HEK293 (cell line): ENCODE measurements around the gene ZNF322.

Source experiments
- CTCF ChIA-PET: fragments of 350-600 bp; formaldehyde crosslinking; extraction: SDS; loops from one replicate; lab custom pipeline; 2021; ENCODE audit warnings: antibody characterized with exemption; lab: Yijun Ruan, JAX
- POLR2A ChIA-PET: fragments of 300-600 bp; formaldehyde crosslinking; extraction: SDS; loops from one replicate; lab custom pipeline; 2020; ENCODE audit warnings: antibody characterized with exemption, inconsistent platforms; lab: Yijun Ruan, JAX
- H3K27ac ChIP-seq: fragments of 200-500 bp; sonication (Bioruptor generic); 2 replicates; pipeline ENCODE4 v1.5.1; 2014; ENCODE audit warnings: low read depth, low read length, control low read depth, inconsistent platforms; ENCODE audit errors: extremely low read depth
- H3K36me3 ChIP-seq, 2 experiments: fragments of 200-500 bp in 1 of 2; sonication (Bioruptor generic) in 1 of 2; 1 replicate in 1 of 2; 2 replicates in 1 of 2; pipeline ENCODE4 v1.5.1; 2014 to 2017; ENCODE audit warnings: inconsistent platforms in 2 of 2, low read length in 2 of 2; ENCODE audit not compliant: control insufficient read depth in 2 of 2, insufficient read depth in 1 of 2
- H3K4me1 ChIP-seq: fragments of 200-500 bp; sonication (Bioruptor generic); 2 replicates; pipeline ENCODE4 v1.5.1; 2014; ENCODE audit warnings: mild to moderate bottlenecking, low read length, inconsistent platforms; ENCODE audit not compliant: control insufficient read depth, insufficient read depth
- H3K4me3 ChIP-seq: 2 replicates; pipeline ENCODE4 v1.5.1; 2011; ENCODE audit warnings: low read depth, mild to moderate bottlenecking, control low read depth, low read length, moderate library complexity
- H3K9me3 ChIP-seq: fragments of 200-500 bp; sonication (Bioruptor generic); 2 replicates; pipeline ENCODE4 v1.5.1; 2014; ENCODE audit warnings: low read depth, low read length, inconsistent platforms; ENCODE audit not compliant: control insufficient read depth, insufficient read depth
- FEZF1 ChIP-seq: fragments of 450-650 bp; formaldehyde crosslinking; IDR thresholded peaks from 2 replicates; pipeline ENCODE4 v1.5.1; 2016; ENCODE audit warnings: missing biosample characterization, missing genetic modification characterization
- GLIS1 ChIP-seq: fragments of 450-650 bp; formaldehyde crosslinking; IDR thresholded peaks from 2 replicates; pipeline ENCODE4 v1.5.1; 2016; ENCODE audit warnings: missing biosample characterization, missing genetic modification characterization
- GLIS2 ChIP-seq: fragments of 450-650 bp; formaldehyde crosslinking; IDR thresholded peaks from 2 replicates; pipeline ENCODE4 v1.5.1; 2016; ENCODE audit warnings: missing biosample characterization, missing genetic modification characterization
- KLF8 ChIP-seq: fragments of 450-650 bp; formaldehyde crosslinking; IDR thresholded peaks from 2 replicates; pipeline ENCODE4 v1.5.1; 2016; ENCODE audit warnings: missing biosample characterization, missing genetic modification characterization
- SCRT2 ChIP-seq: fragments of 450-650 bp; formaldehyde crosslinking; IDR thresholded peaks from 2 replicates; pipeline ENCODE4 v1.5.1; 2016; ENCODE audit warnings: missing biosample characterization, missing genetic modification characterization
- ZBTB21 ChIP-seq: fragments of 450-650 bp; formaldehyde crosslinking; IDR thresholded peaks from 2 replicates; pipeline ENCODE4 v1.5.1; 2017; ENCODE audit warnings: missing biosample characterization, missing genetic modification characterization
- ZFP3 ChIP-seq: fragments of 450-650 bp; formaldehyde crosslinking; IDR thresholded peaks from 2 replicates; pipeline ENCODE4 v1.5.1; 2016; ENCODE audit warnings: low read depth, missing biosample characterization, missing genetic modification characterization
- ZFP37 ChIP-seq: fragments of 450-650 bp; formaldehyde crosslinking; IDR thresholded peaks from 2 replicates; pipeline ENCODE4 v1.5.1; 2016; ENCODE audit warnings: missing biosample characterization, missing genetic modification characterization
- ZIC2 ChIP-seq: fragments of 450-650 bp; formaldehyde crosslinking; IDR thresholded peaks from 2 replicates; pipeline ENCODE4 v1.5.1; 2016; ENCODE audit warnings: missing biosample characterization, missing genetic modification characterization
- ZNF140 ChIP-seq: fragments of 450-650 bp; formaldehyde crosslinking; IDR thresholded peaks from 2 replicates; pipeline ENCODE4 v1.5.1; 2016; ENCODE audit warnings: missing biosample characterization, missing genetic modification characterization
- ZNF302 ChIP-seq: fragments of 450-650 bp; formaldehyde crosslinking; IDR thresholded peaks from 2 replicates; pipeline ENCODE4 v1.5.1; 2016; ENCODE audit warnings: missing biosample characterization, missing genetic modification characterization, low read depth
- ZNF324 ChIP-seq: fragments of 450-650 bp; formaldehyde crosslinking; IDR thresholded peaks from 2 replicates; pipeline ENCODE4 v1.5.1; 2016; ENCODE audit warnings: missing biosample characterization, missing genetic modification characterization
- ZNF354C ChIP-seq: fragments of 450-650 bp; formaldehyde crosslinking; IDR thresholded peaks from 2 replicates; pipeline ENCODE4 v1.5.1; 2016; ENCODE audit warnings: missing biosample characterization, missing genetic modification characterization, low read depth, borderline replicate concordance
- ZNF394 ChIP-seq: fragments of 450-650 bp; formaldehyde crosslinking; IDR thresholded peaks from 2 replicates; pipeline ENCODE4 v1.5.1; 2016; ENCODE audit warnings: missing biosample characterization, missing genetic modification characterization, mild to moderate bottlenecking, moderate library complexity, borderline replicate concordance
- ZNF610 ChIP-seq: fragments of 450-650 bp; formaldehyde crosslinking; IDR thresholded peaks from 2 replicates; pipeline ENCODE4 v1.5.1; 2016; ENCODE audit warnings: missing biosample characterization, missing genetic modification characterization, borderline replicate concordance
- ZNF677 ChIP-seq: fragments of 450-650 bp; IDR thresholded peaks from 2 replicates; pipeline ENCODE4 v1.5.0; 2018; ENCODE audit warnings: missing biosample characterization, mild to moderate bottlenecking, missing genetic modification characterization, moderate library complexity
- ZNF777 ChIP-seq: fragments of 450-650 bp; formaldehyde crosslinking; IDR thresholded peaks from 2 replicates; pipeline ENCODE4 v1.5.1; 2017; ENCODE audit warnings: missing biosample characterization, missing genetic modification characterization, borderline replicate concordance
- ZNF785 ChIP-seq: fragments of 450-650 bp; formaldehyde crosslinking; IDR thresholded peaks from 2 replicates; pipeline ENCODE4 v1.5.1; 2016; ENCODE audit warnings: missing biosample characterization, missing genetic modification characterization
- ZNF791 ChIP-seq: fragments of 450-650 bp; formaldehyde crosslinking; IDR thresholded peaks from 2 replicates; pipeline ENCODE4 v1.5.1; 2016; ENCODE audit warnings: missing biosample characterization, missing genetic modification characterization
- ZNF792 ChIP-seq: fragments of 450-650 bp; formaldehyde crosslinking; IDR thresholded peaks from 2 replicates; pipeline ENCODE4 v1.5.1; 2016; ENCODE audit warnings: missing biosample characterization, missing genetic modification characterization
- TF ChIP-seq, protein P1 (sequence below): fragments of 450-650 bp; formaldehyde crosslinking; IDR thresholded peaks from 2 replicates; pipeline ENCODE4 v1.5.1; 2016; ENCODE audit warnings: missing biosample characterization, missing genetic modification characterization
- TF ChIP-seq, protein P2 (sequence below): fragments of 450-650 bp; formaldehyde crosslinking; IDR thresholded peaks from 2 replicates; pipeline ENCODE4 v1.5.1; 2016; ENCODE audit warnings: missing biosample characterization, missing genetic modification characterization, low read depth
- TF ChIP-seq, protein P3 (sequence below): fragments of 450-650 bp; IDR thresholded peaks from 2 replicates; pipeline ENCODE4 v1.5.1; 2018; ENCODE audit warnings: missing biosample characterization, missing genetic modification characterization
- TF ChIP-seq, protein P4 (sequence below): fragments of 450-650 bp; formaldehyde crosslinking; optimal IDR thresholded peaks from 2 replicates; pipeline ENCODE3; 2016; ENCODE audit warnings: missing biosample characterization, mild to moderate bottlenecking, missing genetic modification characterization

Gene ZNF322

DNA sequence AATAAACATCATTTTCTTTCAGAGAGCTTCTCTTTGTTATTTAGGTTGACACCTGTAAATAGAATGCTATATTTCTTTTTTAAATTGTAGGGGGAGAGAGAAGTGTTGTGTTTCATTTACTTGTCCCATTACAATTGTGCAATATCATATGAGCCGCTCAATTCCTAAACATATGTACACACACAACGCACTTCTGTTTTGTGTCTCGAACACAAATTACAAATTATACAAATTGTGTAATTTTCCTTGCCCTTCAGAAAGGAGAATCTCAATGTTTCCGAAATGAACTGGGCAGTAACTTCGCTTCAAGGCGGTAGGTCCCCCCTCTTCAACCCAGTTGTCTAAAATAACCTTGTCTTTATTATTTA lies 65.4 kb downstream of the ZNF322 start:
- Histone ChIP-seq H3K9me3 (no peaks in the 10 kb centered on the region), H3K4me3 (peak overlapping the region; percentile 7), H3K36me3 (peaks cover under 1 to 13% of the 10 kb centered on the region in 2 experiments; a peak in 1 of 3 replicates), H3K4me1 (peaks cover 4% of the 10 kb centered on the region; the same call in 1 of the 2 replicates), H3K27ac (no peak overlapping the region)
- TF ChIP-seq, protein P1, sequence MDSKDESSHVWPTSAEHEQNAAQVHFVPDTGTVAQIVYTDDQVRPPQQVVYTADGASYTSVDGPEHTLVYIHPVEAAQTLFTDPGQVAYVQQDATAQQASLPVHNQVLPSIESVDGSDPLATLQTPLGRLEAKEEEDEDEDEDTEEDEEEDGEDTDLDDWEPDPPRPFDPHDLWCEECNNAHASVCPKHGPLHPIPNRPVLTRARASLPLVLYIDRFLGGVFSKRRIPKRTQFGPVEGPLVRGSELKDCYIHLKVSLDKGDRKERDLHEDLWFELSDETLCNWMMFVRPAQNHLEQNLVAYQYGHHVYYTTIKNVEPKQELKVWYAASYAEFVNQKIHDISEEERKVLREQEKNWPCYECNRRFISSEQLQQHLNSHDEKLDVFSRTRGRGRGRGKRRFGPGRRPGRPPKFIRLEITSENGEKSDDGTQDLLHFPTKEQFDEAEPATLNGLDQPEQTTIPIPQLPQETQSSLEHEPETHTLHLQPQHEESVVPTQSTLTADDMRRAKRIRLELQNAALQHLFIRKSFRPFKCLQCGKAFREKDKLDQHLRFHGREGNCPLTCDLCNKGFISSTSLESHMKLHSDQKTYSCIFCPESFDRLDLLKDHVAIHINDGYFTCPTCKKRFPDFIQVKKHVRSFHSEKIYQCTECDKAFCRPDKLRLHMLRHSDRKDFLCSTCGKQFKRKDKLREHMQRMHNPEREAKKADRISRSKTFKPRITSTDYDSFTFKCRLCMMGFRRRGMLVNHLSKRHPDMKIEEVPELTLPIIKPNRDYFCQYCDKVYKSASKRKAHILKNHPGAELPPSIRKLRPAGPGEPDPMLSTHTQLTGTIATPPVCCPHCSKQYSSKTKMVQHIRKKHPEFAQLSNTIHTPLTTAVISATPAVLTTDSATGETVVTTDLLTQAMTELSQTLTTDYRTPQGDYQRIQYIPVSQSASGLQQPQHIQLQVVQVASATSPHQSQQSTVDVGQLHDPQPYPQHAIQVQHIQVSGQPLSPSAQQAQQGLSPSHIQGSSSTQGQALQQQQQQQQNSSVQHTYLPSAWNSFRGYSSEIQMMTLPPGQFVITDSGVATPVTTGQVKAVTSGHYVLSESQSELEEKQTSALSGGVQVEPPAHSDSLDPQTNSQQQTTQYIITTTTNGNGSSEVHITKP (tag by site-specific recombination), result no peak
- TF ChIP-seq GLIS2 (tag by site-specific recombination) (no peak), ZBTB21 (no peak), ZNF354C (tag by site-specific recombination) (no peak), FEZF1 (no peak), ZNF785 (tag by site-specific recombination) (no peak), ZNF791 (tag by site-specific recombination) (no peak), ZNF324 (tag by site-specific recombination) (no peak), ZNF677 (tag by site-specific recombination) (no peak)
- TF ChIP-seq, protein P2, sequence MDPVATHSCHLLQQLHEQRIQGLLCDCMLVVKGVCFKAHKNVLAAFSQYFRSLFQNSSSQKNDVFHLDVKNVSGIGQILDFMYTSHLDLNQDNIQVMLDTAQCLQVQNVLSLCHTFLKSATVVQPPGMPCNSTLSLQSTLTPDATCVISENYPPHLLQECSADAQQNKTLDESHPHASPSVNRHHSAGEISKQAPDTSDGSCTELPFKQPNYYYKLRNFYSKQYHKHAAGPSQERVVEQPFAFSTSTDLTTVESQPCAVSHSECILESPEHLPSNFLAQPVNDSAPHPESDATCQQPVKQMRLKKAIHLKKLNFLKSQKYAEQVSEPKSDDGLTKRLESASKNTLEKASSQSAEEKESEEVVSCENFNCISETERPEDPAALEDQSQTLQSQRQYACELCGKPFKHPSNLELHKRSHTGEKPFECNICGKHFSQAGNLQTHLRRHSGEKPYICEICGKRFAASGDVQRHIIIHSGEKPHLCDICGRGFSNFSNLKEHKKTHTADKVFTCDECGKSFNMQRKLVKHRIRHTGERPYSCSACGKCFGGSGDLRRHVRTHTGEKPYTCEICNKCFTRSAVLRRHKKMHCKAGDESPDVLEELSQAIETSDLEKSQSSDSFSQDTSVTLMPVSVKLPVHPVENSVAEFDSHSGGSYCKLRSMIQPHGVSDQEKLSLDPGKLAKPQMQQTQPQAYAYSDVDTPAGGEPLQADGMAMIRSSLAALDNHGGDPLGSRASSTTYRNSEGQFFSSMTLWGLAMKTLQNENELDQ, result no peak
- POLR2A ChIA-PET, result interaction anchor here (0.5 to 2.5 kb wide), 7 partner anchors 17 to 614 kb away, joined by 3 to 25 read pairs (median 5); a partner anchor contains a TSS
- CTCF ChIA-PET, result interaction anchor here (0.7 to 6.0 kb wide), 7 partner anchors 9 to 1159 kb away, joined by 3 to 152 read pairs (median 9); a partner anchor contains a TSS

DNA sequence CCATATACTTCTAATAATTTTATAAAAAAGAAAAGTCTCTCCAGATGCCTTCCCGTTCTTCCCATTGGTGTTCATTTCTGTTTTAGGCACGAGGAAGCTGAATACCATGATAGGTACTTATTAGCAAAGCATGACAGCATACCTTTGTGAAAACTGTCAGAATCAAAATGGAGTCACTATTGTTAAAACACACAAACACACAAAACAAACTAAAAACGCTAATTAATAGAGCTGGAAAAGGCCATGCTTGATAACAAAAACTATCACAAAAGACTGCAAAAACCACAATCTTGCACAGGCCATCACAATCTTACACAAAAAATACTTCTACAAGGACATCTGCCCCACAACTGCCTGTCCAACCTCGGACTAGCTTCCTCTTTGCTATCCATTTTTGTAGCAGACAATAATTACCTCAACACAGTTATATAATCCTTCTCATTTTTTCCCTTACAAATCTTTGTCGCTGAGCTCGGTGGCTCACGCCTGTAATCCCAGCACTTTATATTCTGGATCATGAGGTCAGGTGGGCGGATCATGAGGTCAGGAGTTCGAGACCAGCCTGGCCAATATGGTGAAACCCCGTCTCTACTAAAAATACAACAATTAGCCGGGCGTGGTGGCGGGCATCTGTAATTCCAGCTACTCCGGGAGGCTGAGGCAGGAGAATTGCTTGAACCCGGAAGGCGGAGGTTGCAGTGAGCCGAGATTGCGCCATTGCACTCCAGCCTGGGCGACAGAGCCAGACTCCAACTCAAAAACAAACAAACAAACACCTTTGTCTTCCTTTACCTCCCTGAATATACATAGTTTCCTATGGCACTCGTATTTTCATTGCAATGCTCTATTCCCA lies 66.0 kb downstream of the ZNF322 start:
- no peak overlapping the region for H3K4me3 ChIP-seq
- H3K27ac ChIP-seq, result no peak overlapping the region
- H3K36me3 ChIP-seq, result peaks cover 0 to 7% of the 10 kb centered on the region in 2 experiments; a peak in 1 of 3 replicates
- H3K4me1 ChIP-seq, result peaks cover 4% of the 10 kb centered on the region; the same call in 1 of the 2 replicates
- no peaks in the 10 kb centered on the region for H3K9me3 ChIP-seq
- ChIA-PET CTCF (interaction anchor here (0.6 to 6.0 kb wide), 7 partner anchors 8 to 1301 kb away, joined by 3 to 152 read pairs (median 4); no protein-coding TSS in a partner anchor), POLR2A (interaction anchor here (0.6 to 2.1 kb wide), 4 partner anchors 343 to 1204 kb away, joined by 3 to 5 read pairs (median 4); a partner anchor contains a TSS)
- TF ChIP-seq ZNF792 (no peak; the same call in 1 of the 2 replicates), GLIS1 (tag by site-specific recombination) (no peak), ZNF302 (tag by site-specific recombination) (no peak), ZNF777 (no peak), ZNF610 (tag by site-specific recombination) (no peak), ZNF140 (tag by site-specific recombination) (no peak), ZFP3 (no peak), ZIC2 (tag by site-specific recombination) (no peak), ZFP37 (tag by site-specific recombination) (no peak), KLF8 (0 out of 2 replicates have a peak, but pooled peaks have one; percentile 30), GLIS2 (tag by site-specific recombination) (no peak), SCRT2 (tag by site-specific recombination) (no peak), ZNF394 (tag by site-specific recombination) (peak; percentile 94)
- TF ChIP-seq, protein P3, sequence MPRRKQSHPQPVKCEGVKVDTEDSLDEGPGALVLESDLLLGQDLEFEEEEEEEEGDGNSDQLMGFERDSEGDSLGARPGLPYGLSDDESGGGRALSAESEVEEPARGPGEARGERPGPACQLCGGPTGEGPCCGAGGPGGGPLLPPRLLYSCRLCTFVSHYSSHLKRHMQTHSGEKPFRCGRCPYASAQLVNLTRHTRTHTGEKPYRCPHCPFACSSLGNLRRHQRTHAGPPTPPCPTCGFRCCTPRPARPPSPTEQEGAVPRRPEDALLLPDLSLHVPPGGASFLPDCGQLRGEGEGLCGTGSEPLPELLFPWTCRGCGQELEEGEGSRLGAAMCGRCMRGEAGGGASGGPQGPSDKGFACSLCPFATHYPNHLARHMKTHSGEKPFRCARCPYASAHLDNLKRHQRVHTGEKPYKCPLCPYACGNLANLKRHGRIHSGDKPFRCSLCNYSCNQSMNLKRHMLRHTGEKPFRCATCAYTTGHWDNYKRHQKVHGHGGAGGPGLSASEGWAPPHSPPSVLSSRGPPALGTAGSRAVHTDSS (tag by site-specific recombination), result no peak
- TF ChIP-seq, protein P4, sequence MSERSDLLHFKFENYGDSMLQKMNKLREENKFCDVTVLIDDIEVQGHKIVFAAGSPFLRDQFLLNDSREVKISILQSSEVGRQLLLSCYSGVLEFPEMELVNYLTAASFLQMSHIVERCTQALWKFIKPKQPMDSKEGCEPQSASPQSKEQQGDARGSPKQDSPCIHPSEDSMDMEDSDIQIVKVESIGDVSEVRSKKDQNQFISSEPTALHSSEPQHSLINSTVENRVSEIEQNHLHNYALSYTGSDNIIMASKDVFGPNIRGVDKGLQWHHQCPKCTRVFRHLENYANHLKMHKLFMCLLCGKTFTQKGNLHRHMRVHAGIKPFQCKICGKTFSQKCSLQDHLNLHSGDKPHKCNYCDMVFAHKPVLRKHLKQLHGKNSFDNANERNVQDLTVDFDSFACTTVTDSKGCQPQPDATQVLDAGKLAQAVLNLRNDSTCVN (tag by site-specific recombination), result no peak
